HCT116 (cell line): ENCODE results near the gene CACNA2D3. TPM values are rescaled to one million over a fixed set of nuclear protein-coding genes. Genes with fewer than 3 reads are reported as not detected.

Experiments used
- ATAC-seq: fragments of 200-7000 bp; cut with Tn5 transposase; 2 replicates; pipeline ENCODE4 v1.9.1; 2020; ENCODE audit warnings: mild to moderate bottlenecking, moderate library complexity
- BruUV-seq: library from RNA; stranded (reverse); fragments of 400-500 nt; replicated peaks from 2 replicates; lab custom pipeline; 2021; lab: Mats Ljungman, UMichigan
- CTCF ChIA-PET: fragments of 300-600 bp; sonication (Branson Sonifier 250); formaldehyde crosslinking; loops from one replicate; lab custom pipeline; 2021; ENCODE audit warnings: antibody characterized with exemption; lab: Charles Lee
- POLR2A ChIA-PET: fragments of 300-600, 350-600 bp; sonication (Branson Sonifier 250); formaldehyde crosslinking; loops from one replicate; lab custom pipeline; 2021; ENCODE audit warnings: antibody characterized with exemption; lab: Charles Lee
- RAD21 ChIA-PET, 2 experiments: fragments of 300-600 bp; sonication (Branson Sonifier 250); formaldehyde crosslinking; loops; one replicate each; lab custom pipeline; 2023; ENCODE audit warnings: low total read pairs in 2 of 2; ENCODE audit not compliant: uncharacterized antibody in 2 of 2, unreplicated experiment in 2 of 2, low non-redundant PET in 1 of 2; lab: Charles Lee
- DNase-seq: peaks from one replicate; pipeline ENCODE4 v3.0.0-alpha.2; 2010; ENCODE audit warnings: low read depth, low spot score
- H2AFZ ChIP-seq: fragments of 200-600 bp; shearing (Covaris generic), sonication (generic); 2 replicates; pipeline ENCODE4 v1.6.1; 2017; ENCODE audit warnings: low read depth, mixed run types, mixed read lengths, antibody characterized with exemption, low read length; ENCODE audit not compliant: poor library complexity, severe bottlenecking
- H3K27ac ChIP-seq: 2 replicates; pipeline ENCODE4 v1.5.1; 2012; ENCODE audit warnings: low read depth, low read length
- H3K27me3 ChIP-seq: fragments of 200-600 bp; sonication (generic); 2 replicates; pipeline ENCODE4 v1.6.1; 2016; ENCODE audit warnings: mixed run types, low read length, mixed read lengths; ENCODE audit not compliant: insufficient read depth
- H3K36me3 ChIP-seq, 2 experiments: fragments of 200-500 bp in 1 of 2; fragments of 200-600 bp in 1 of 2; sonication (Bioruptor generic) in 1 of 2; sonication (generic) in 1 of 2; 2 replicates each; pipeline versions ENCODE4 v1.5.1 to v1.6.1; 2014 to 2016; ENCODE audit warnings: low read length in 2 of 2, inconsistent platforms in 1 of 2, mixed read lengths in 1 of 2, mixed run types in 1 of 2; ENCODE audit not compliant: insufficient read depth in 2 of 2, control insufficient read depth in 1 of 2
- H3K4me1 ChIP-seq, 2 experiments: fragments of 200-600 bp in 1 of 2; sonication (generic) in 1 of 2; 2 replicates each; pipeline versions ENCODE4 v1.5.1 to v1.6.1; 2012 to 2017; ENCODE audit warnings: low read length in 2 of 2, inconsistent platforms in 1 of 2, mild to moderate bottlenecking in 1 of 2, mixed read lengths in 1 of 2, mixed run types in 1 of 2, moderate library complexity in 1 of 2; ENCODE audit not compliant: insufficient read depth in 2 of 2, control insufficient read depth in 1 of 2
- H3K4me2 ChIP-seq: fragments of 200-600 bp; sonication (generic); 2 replicates; pipeline ENCODE4 v1.6.1; 2017; ENCODE audit warnings: mixed run types, low read length, mixed read lengths
- H3K4me3 ChIP-seq, 2 experiments: fragments of 200-600 bp in 1 of 2; sonication (generic) in 1 of 2; replicated peaks in 1 of 2; 2 replicates each; pipeline ENCODE4 v1.5.1; 2011 to 2016; ENCODE audit warnings: low read length in 2 of 2, control low read depth in 1 of 2, low read depth in 1 of 2, mild to moderate bottlenecking in 1 of 2, mixed read lengths in 1 of 2, mixed run types in 1 of 2
- H3K79me2 ChIP-seq: fragments of 200-600 bp; sonication (generic); 2 replicates; pipeline ENCODE4 v1.6.1; 2017; ENCODE audit warnings: mild to moderate bottlenecking, mixed run types, low read length, moderate library complexity, mixed read lengths; ENCODE audit not compliant: insufficient read depth
- H3K9ac ChIP-seq: fragments of 200-600 bp; sonication (generic); 2 replicates; pipeline ENCODE4 v1.6.1; 2016; ENCODE audit warnings: low read length, mixed read lengths
- H3K9me2 ChIP-seq: fragments of 200-600 bp; sonication (generic), shearing (Covaris generic); 2 replicates; pipeline ENCODE4 v1.6.1; 2017; ENCODE audit warnings: mixed run types, mild to moderate bottlenecking, moderate library complexity; ENCODE audit not compliant: insufficient read depth
- H3K9me3 ChIP-seq, 2 experiments: fragments of 200-500 bp in 1 of 2; fragments of 200-600 bp in 1 of 2; sonication (Bioruptor generic) in 1 of 2; sonication (generic) in 1 of 2; 2 replicates each; pipeline ENCODE4 v1.6.1; 2014 to 2017; ENCODE audit warnings: low read length in 2 of 2, mixed read lengths in 2 of 2, inconsistent platforms in 1 of 2, low read depth in 1 of 2, mild to moderate bottlenecking in 1 of 2, mixed run types in 1 of 2, moderate library complexity in 1 of 2; ENCODE audit not compliant: control insufficient read depth in 1 of 2, insufficient read depth in 1 of 2
- H4K20me1 ChIP-seq: fragments of 200-600 bp; sonication (generic), shearing (Covaris generic); 2 replicates; pipeline ENCODE4 v1.6.1; 2017; ENCODE audit warnings: mixed run types, mild to moderate bottlenecking, moderate library complexity; ENCODE audit not compliant: insufficient read depth
- CBX3 ChIP-seq: IDR thresholded peaks from 2 replicates; pipeline ENCODE4 v1.6.1; 2012; ENCODE audit warnings: low read depth
- CEBPB ChIP-seq: IDR thresholded peaks from 2 replicates; pipeline ENCODE4 v1.6.1; 2012; ENCODE audit warnings: low read depth
- CTCF ChIP-seq, 3 experiments: fragments of 200-600 bp in 1 of 3; sonication (generic) in 1 of 3; IDR thresholded peaks in 2 of 3; conservative IDR thresholded peaks in 1 of 3; 2 replicates each; pipeline ENCODE4 v1.5.1; 2012 to 2017; ENCODE audit warnings: low read depth in 2 of 3, low read length in 2 of 3, antibody characterized with exemption in 1 of 3, borderline replicate concordance in 1 of 3, control low read depth in 1 of 3, mild to moderate bottlenecking in 1 of 3, mixed read lengths in 1 of 3, mixed run types in 1 of 3, moderate library complexity in 1 of 3; ENCODE audit not compliant: insufficient read depth in 1 of 3
- ELF1 ChIP-seq: IDR thresholded peaks from 2 replicates; pipeline ENCODE4 v1.6.1; 2012; ENCODE audit warnings: low read depth, borderline replicate concordance
- EZH2 ChIP-seq: fragments of 200-600 bp; sonication (generic); IDR thresholded peaks from 2 replicates; pipeline ENCODE4 v1.6.1; 2017; ENCODE audit warnings: antibody characterized with exemption, mixed run types
- FOSL1 ChIP-seq: IDR thresholded peaks from 2 replicates; pipeline ENCODE4 v1.6.1; 2012; ENCODE audit warnings: low read depth
- POLR2AphosphoS5 ChIP-seq: IDR thresholded peaks from 2 replicates; pipeline ENCODE4 v1.6.1; 2011; ENCODE audit warnings: mild to moderate bottlenecking, low read depth, low read length, moderate library complexity
- RAD21 ChIP-seq: IDR thresholded peaks from 2 replicates; pipeline ENCODE4 v1.6.1; 2012; ENCODE audit warnings: low read depth, mild to moderate bottlenecking
- SRF ChIP-seq: IDR thresholded peaks from 2 replicates; pipeline ENCODE4 v1.6.1; 2012; ENCODE audit warnings: low read depth
- ZBTB33 ChIP-seq: IDR thresholded peaks from 2 replicates; pipeline ENCODE4 v1.6.1; 2011; ENCODE audit warnings: mild to moderate bottlenecking, low read length, moderate library complexity; ENCODE audit not compliant: insufficient replicate concordance; ENCODE audit errors: extremely low read depth
- ZFX ChIP-seq: fragments of 450-650 bp; IDR thresholded peaks from 2 replicates; pipeline ENCODE4 v1.6.1; 2017
- intact Hi-C: fragments of 100-400 bp; cut with micrococcal nuclease; formaldehyde crosslinking; loops from 2 replicates; pipeline ENCODE4 v1.10.0; 2022
- total RNA-seq: library from RNA; stranded (reverse); gene quantifications from one replicate; pipeline ENCODE4 v1.2.1, GENCODE V29; 2021; ENCODE audit not compliant: unreplicated experiment

The CACNA2D3 gene
- total RNA-seq, 1 experiment from 2014 or later: 0.20 TPM

- TF ChIP-seq CBX3 (no peak), FOSL1 (no peak), EZH2 (no peak), CEBPB (no peak), CTCF (IDR thresholded peaks at IDR 0.05 in 2 of 3, conservative IDR thresholded peaks at IDR 0.05 in 1 of 3; ENCODE audit: borderline replicate concordance in 1 of 3, insufficient read depth in 1 of 3, low read depth in 2 of 3, low read length in 2 of 3) (no peak), POLR2AphosphoS5 (no peak), ZBTB33 (no peak), ELF1 (no peak), RAD21 (no peak), SRF (no peak), ZFX (no peak)
These were observed 713.3 kb downstream of the CACNA2D3 start for GRCh38 chr3:54835701-54836100.

More at GRCh38 chr3:54835701-54836100, 713.3 kb downstream of the CACNA2D3 start:
- Histone ChIP-seq H3K27me3 (no peaks in the 10 kb centered on the region), H3K4me3 (no peak overlapping the region), H3K9ac (no peak overlapping the region), H3K4me2 (no peak overlapping the region), H3K9me3 (no peaks in the 10 kb centered on the region), H3K4me1 (no peaks in the 10 kb centered on the region), H4K20me1 (no peaks in the 10 kb centered on the region), H3K79me2 (no peaks in the 10 kb centered on the region), H3K9me2 (no peaks in the 10 kb centered on the region), H2AFZ (no peak overlapping the region), H3K27ac (no peak overlapping the region), H3K36me3 (no peaks in the 10 kb centered on the region)
- ATAC-seq: no peak
- ChIA-PET CTCF (no interaction called here), POLR2A (no interaction called here), RAD21 (no interaction called here)
- BruUV-seq: no TSS peak
- no peak for DNase-seq
- intact Hi-C loops: no loop called here
